Right lobe of liver (tissue), 4 donors: ENCODE results near the gene ZP1.

Experiments used
- CTCF ChIP-seq, 4 donors: fragments of 200-600 bp in 3 of 4; fragments of 450-650 bp in 1 of 4; IDR thresholded peaks; one replicate each; pipeline versions ENCODE4 v1.5.1 to v1.8.0; 2016 to 2022; ENCODE audit warnings: antibody characterized with exemption in 4 of 4, mild to moderate bottlenecking in 2 of 4
- POLR2A ChIP-seq: fragments of 450-650 bp; IDR thresholded peaks from one replicate; pipeline ENCODE4 v1.6.1; 2017; ENCODE audit warnings: antibody characterized with exemption, mild to moderate bottlenecking
- donor health status: DM: no; HTN: no; CAD: no.
- donor health status: DM: no; HTN: no; CAD: no.
- donor health status: DM: no; HTN: yes; CAD: no.

- TF ChIP-seq CTCF (IDR thresholded peaks at IDR 0.05) = no peak
- TF ChIP-seq POLR2A = no peak
Observed at GRCh38 chr11:60844045-60844869, 23.1 kb upstream of the ZP1 start.
